IMR-90 (cell line): Measurements from ENCODE around the gene MLEC. TPM values are rescaled to one million over a fixed set of nuclear protein-coding genes. Genes with fewer than 3 reads are reported as not detected.

Source experiments
- ATAC-seq: fragments of 200-7000 bp; cut with Tn5 transposase; 2 replicates; pipeline ENCODE4 v1.9.1; 2020; ENCODE audit warnings: low read depth, mild to moderate bottlenecking, moderate library complexity
- BruUV-seq: library from RNA; stranded (reverse); fragments of 400-500 nt; replicated peaks from 2 replicates; lab custom pipeline; 2021; lab: Mats Ljungman, UMichigan
- CTCF ChIA-PET: fragments of 300-600 bp; formaldehyde crosslinking; extraction: SDS; loops from one replicate; lab custom pipeline; 2021; ENCODE audit warnings: antibody characterized with exemption; lab: Yijun Ruan, JAX
- POLR2A ChIA-PET: fragments of 300-600 bp; sonication (Branson Sonifier 250); formaldehyde crosslinking; loops from one replicate; lab custom pipeline; 2022; ENCODE audit warnings: antibody characterized with exemption; ENCODE audit not compliant: unreplicated experiment; lab: Charles Lee
- DNase-seq: peaks from one replicate; pipeline ENCODE4 v3.0.0; 2013
- H2AFZ ChIP-seq: replicated peaks from 2 replicates; pipeline ENCODE3; 2013; ENCODE audit warnings: low read length, mild to moderate bottlenecking; ENCODE audit not compliant: poor library complexity
- H2AK5ac ChIP-seq: 2 replicates; pipeline ENCODE4 v1.6.1; 2013; ENCODE audit warnings: low read depth, low read length, inconsistent platforms
- H2AK9ac ChIP-seq: replicated peaks from 2 replicates; pipeline ENCODE3; 2013; ENCODE audit warnings: mild to moderate bottlenecking, low read depth, low read length, moderate library complexity; ENCODE audit not compliant: poor library complexity
- H2BK120ac ChIP-seq: 2 replicates; pipeline ENCODE4 v1.6.1; 2013; ENCODE audit warnings: low read depth, low read length, inconsistent platforms
- H2BK15ac ChIP-seq: 3 replicates; pipeline ENCODE4 v1.6.1; 2013; ENCODE audit warnings: low read depth, low read length, inconsistent platforms
- H2BK20ac ChIP-seq: 2 replicates; pipeline ENCODE4 v1.6.1; 2013; ENCODE audit warnings: low read depth, mild to moderate bottlenecking, inconsistent platforms, low read length, moderate library complexity
- H2BK5ac ChIP-seq: 2 replicates; pipeline ENCODE4 v1.6.1; 2013; ENCODE audit warnings: mild to moderate bottlenecking, low read depth, low read length, inconsistent platforms; ENCODE audit not compliant: poor library complexity, severe bottlenecking
- H3K14ac ChIP-seq: replicated peaks from 2 replicates; pipeline ENCODE4 v1.6.1; 2013; ENCODE audit warnings: low read depth, low read length, inconsistent platforms
- H3K18ac ChIP-seq: 2 replicates; pipeline ENCODE4 v1.6.1; 2013; ENCODE audit warnings: low read depth, low read length, control low read depth
- H3K23ac ChIP-seq: 2 replicates; pipeline ENCODE4 v1.6.1; 2013; ENCODE audit warnings: low read depth, low read length, inconsistent platforms
- H3K27ac ChIP-seq: 2 replicates; pipeline ENCODE4 v1.5.1; 2013; ENCODE audit warnings: mild to moderate bottlenecking, control low read depth, low read length; ENCODE audit not compliant: insufficient read depth
- H3K27me3 ChIP-seq: 2 replicates; pipeline ENCODE4 v1.6.1; 2013; ENCODE audit warnings: low read length; ENCODE audit not compliant: control insufficient read depth, insufficient read depth
- H3K36me3 ChIP-seq: 2 replicates; pipeline ENCODE4 v1.6.1; 2013; ENCODE audit warnings: low read length, mixed read lengths; ENCODE audit not compliant: control insufficient read depth, insufficient read depth
- H3K4ac ChIP-seq: 2 replicates; pipeline ENCODE4 v1.6.1; 2013; ENCODE audit warnings: low read depth, low read length, inconsistent platforms
- H3K4me1 ChIP-seq: 2 replicates; pipeline ENCODE4 v1.6.1; 2013; ENCODE audit warnings: low read length, mixed read lengths; ENCODE audit not compliant: control insufficient read depth, insufficient read depth
- H3K4me2 ChIP-seq: 2 replicates; pipeline ENCODE4 v1.6.1; 2013; ENCODE audit warnings: low read depth, mild to moderate bottlenecking, control low read depth, low read length, moderate library complexity
- H3K4me3 ChIP-seq: 2 replicates; pipeline ENCODE4 v1.5.1; 2013; ENCODE audit warnings: low read depth, mild to moderate bottlenecking, control low read depth, low read length, moderate library complexity; ENCODE audit not compliant: insufficient read depth
- H3K56ac ChIP-seq: 2 replicates; pipeline ENCODE4 v1.6.1; 2013; ENCODE audit warnings: low read length, inconsistent platforms; ENCODE audit not compliant: insufficient read depth; ENCODE audit errors: extremely low read depth
- H3K79me1 ChIP-seq, 2 experiments: 2 replicates each; pipeline ENCODE4 v1.6.1; 2013; ENCODE audit warnings: low read length in 2 of 2, inconsistent platforms in 1 of 2, low read depth in 1 of 2
- H3K9ac ChIP-seq: 2 replicates; pipeline ENCODE4 v1.6.1; 2013; ENCODE audit warnings: low read depth, low read length, control low read depth
- H3K9me1 ChIP-seq: 2 replicates; pipeline ENCODE4 v1.6.1; 2013; ENCODE audit warnings: low read length, inconsistent platforms; ENCODE audit not compliant: insufficient read depth
- H3K9me3 ChIP-seq: 2 replicates; pipeline ENCODE4 v1.6.1; 2013; ENCODE audit warnings: low read length; ENCODE audit not compliant: control insufficient read depth, insufficient read depth
- H4K20me1 ChIP-seq: 2 replicates; pipeline ENCODE4 v1.6.1; 2013; ENCODE audit warnings: low read length, inconsistent platforms; ENCODE audit not compliant: insufficient read depth
- H4K5ac ChIP-seq: 2 replicates; pipeline ENCODE4 v1.6.1; 2013; ENCODE audit warnings: mild to moderate bottlenecking, low read depth, low read length, control low read depth
- H4K8ac ChIP-seq, 2 experiments: 2 replicates each; pipeline ENCODE4 v1.6.1; 2013; ENCODE audit warnings: low read depth in 2 of 2, low read length in 2 of 2, control low read depth in 1 of 2, inconsistent platforms in 1 of 2
- H4K91ac ChIP-seq: 2 replicates; pipeline ENCODE4 v1.6.1; 2013; ENCODE audit warnings: low read depth, low read length, inconsistent platforms; ENCODE audit not compliant: insufficient read depth
- BHLHE40 ChIP-seq: fragments of 150-350 bp; IDR thresholded peaks from 2 replicates; pipeline ENCODE4 v1.6.1; 2016; ENCODE audit warnings: mild to moderate bottlenecking, low read depth, low read length
- CEBPB ChIP-seq: IDR thresholded peaks from 2 replicates; pipeline ENCODE4 v1.6.1; 2012; ENCODE audit warnings: low read depth, low read length, improper control_type of control experiment
- CHD1 ChIP-seq: IDR thresholded peaks from 2 replicates; pipeline ENCODE4 v1.6.1; 2012; ENCODE audit warnings: low read depth, low read length, improper control_type of control experiment
- NFE2L2 ChIP-seq: fragments of 150-350 bp; IDR thresholded peaks from 2 replicates; pipeline ENCODE4 v1.6.1; 2016; ENCODE audit warnings: low read depth, mild to moderate bottlenecking, low read length
- POLR2A ChIP-seq: IDR thresholded peaks from 2 replicates; pipeline ENCODE4 v1.6.1; 2012; ENCODE audit warnings: mild to moderate bottlenecking, low read depth, low read length
- RAD21 ChIP-seq: IDR thresholded peaks from 2 replicates; pipeline ENCODE4 v1.6.1; 2012; ENCODE audit warnings: low read length, improper control_type of control experiment
- SMC3 ChIP-seq: fragments of 150-350 bp; IDR thresholded peaks from 2 replicates; pipeline ENCODE4 v1.6.1; 2016; ENCODE audit warnings: low read depth, mild to moderate bottlenecking, antibody characterized with exemption, low read length, moderate library complexity
- WGBS, 2 experiments: methylation state at CpG; one replicate each; pipeline versions ENCODE4 v1.1.5 to v1.1.7; 2013; ENCODE audit warnings: missing lambda C conversion rate in 2 of 2; ENCODE audit not compliant: insufficient read length in 1 of 2; ENCODE audit errors: extremely low coverage in 2 of 2; 5-methylcytosine and 5-hydroxymethylcytosine counted together
- dilution Hi-C: fragments of 300-500 bp; cut with HindIII; formaldehyde crosslinking; loops from one replicate; pipeline ENCODE4 v1.14.3; 2018; ENCODE audit warnings: low sequenced_read_pairs; ENCODE audit not compliant: unreplicated experiment
- in situ Hi-C: fragments of 300-500 bp; cut with MboI; formaldehyde crosslinking; loops from 3 replicates; pipeline ENCODE4 v1.14.3; 2019; ENCODE audit warnings: low sequenced_read_pairs, inconsistent platforms, mixed read lengths
- intact Hi-C: fragments of 100-400 bp; cut with micrococcal nuclease; formaldehyde crosslinking; loops from 2 replicates; pipeline ENCODE4 v1.10.0; 2022
- polyA plus RNA-seq, 3 experiments: library from polyadenylated mRNA; depleted of rRNA; stranded (reverse); fragments of >200 nt; gene quantifications; 2 replicates each; pipeline ENCODE4 v1.2.3, GENCODE V29; 2012; ENCODE audit warnings: low replicate concordance in 1 of 3
- total RNA-seq: library from RNA; depleted of rRNA; stranded (reverse); fragments of >200 nt; gene quantifications from 2 replicates; pipeline ENCODE4 v1.2.3, GENCODE V29; 2012
- TF ChIP-seq, protein P1 (sequence below): conservative IDR thresholded peaks from 2 replicates; pipeline ENCODE4 v1.5.1; 2012; ENCODE audit warnings: mild to moderate bottlenecking, low read depth, low read length, improper control_type of control experiment
- TF ChIP-seq, protein P2 (sequence below): fragments of 150-350 bp; IDR thresholded peaks from 2 replicates; pipeline ENCODE4 v1.6.1; 2017; ENCODE audit warnings: mild to moderate bottlenecking, antibody characterized with exemption, low read length, low read depth
- TF ChIP-seq, protein P3 (sequence below): fragments of 150-350 bp; IDR thresholded peaks from 2 replicates; pipeline ENCODE4 v1.6.1; 2016; ENCODE audit warnings: low read depth, mild to moderate bottlenecking, low read length, moderate library complexity, borderline replicate concordance

Gene MLEC
- total and polyA plus RNA-seq, 2 of the 4 experiments (the other 2 are of a cell fraction), result 44.1 to 137 TPM

DNA sequence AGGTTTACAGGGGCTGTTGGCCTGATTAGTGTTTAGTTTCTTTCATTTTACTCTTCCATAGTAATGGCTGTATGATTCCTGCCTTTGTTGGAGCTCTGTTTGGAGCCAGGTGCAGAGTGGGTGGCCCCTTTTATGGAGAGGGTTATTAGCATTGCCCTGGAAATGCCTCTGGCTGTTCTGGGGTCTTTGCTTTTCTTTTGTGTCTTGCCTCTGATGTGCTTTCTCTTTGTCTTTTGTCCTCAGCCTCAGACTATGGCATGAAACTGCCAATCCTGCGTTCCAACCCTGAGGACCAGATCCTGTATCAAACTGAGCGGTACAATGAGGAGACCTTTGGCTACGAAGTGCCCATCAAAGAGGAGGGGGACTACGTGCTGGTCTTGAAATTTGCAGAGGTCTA, 6.9 kb downstream of the MLEC start:
- 89% methylated on average over 1 of the region's 4 CpGs; no CpG with 5 or more reads in 1 of the 2 experiments for WGBS, 2 experiments
- no peak overlapping the region for H2AK5ac ChIP-seq
- H4K91ac ChIP-seq, result no peak overlapping the region
- no peak overlapping the region for H2BK15ac ChIP-seq
- DNase-seq, result no peak
- dilution Hi-C loops (no loop called here), in situ Hi-C loops (no loop called here), intact Hi-C loops (no loop called here)
- peaks cover 32% of the 10 kb centered on the region for H3K36me3 ChIP-seq
- no peaks in the 10 kb centered on the region for H3K9me3 ChIP-seq
- peaks cover 36 to 72% of the 10 kb centered on the region in 2 experiments for H3K79me1 ChIP-seq
- H3K56ac ChIP-seq, result no peak overlapping the region
- no peak for ATAC-seq
- H2BK20ac ChIP-seq, result no peak overlapping the region
- no TSS peak for BruUV-seq
- CTCF ChIA-PET, result no interaction called here
- no peak overlapping the region for H2BK120ac ChIP-seq
- no peak overlapping the region for H3K4ac ChIP-seq
- no peak overlapping the region for H3K23ac ChIP-seq
- no peak overlapping the region for H3K14ac ChIP-seq
- TF ChIP-seq POLR2A (no peak), RAD21 (no peak), BHLHE40 (no peak), SMC3 (no peak), CHD1 (no peak), NFE2L2 (no peak), CEBPB (no peak)
- TF ChIP-seq, protein P1, sequence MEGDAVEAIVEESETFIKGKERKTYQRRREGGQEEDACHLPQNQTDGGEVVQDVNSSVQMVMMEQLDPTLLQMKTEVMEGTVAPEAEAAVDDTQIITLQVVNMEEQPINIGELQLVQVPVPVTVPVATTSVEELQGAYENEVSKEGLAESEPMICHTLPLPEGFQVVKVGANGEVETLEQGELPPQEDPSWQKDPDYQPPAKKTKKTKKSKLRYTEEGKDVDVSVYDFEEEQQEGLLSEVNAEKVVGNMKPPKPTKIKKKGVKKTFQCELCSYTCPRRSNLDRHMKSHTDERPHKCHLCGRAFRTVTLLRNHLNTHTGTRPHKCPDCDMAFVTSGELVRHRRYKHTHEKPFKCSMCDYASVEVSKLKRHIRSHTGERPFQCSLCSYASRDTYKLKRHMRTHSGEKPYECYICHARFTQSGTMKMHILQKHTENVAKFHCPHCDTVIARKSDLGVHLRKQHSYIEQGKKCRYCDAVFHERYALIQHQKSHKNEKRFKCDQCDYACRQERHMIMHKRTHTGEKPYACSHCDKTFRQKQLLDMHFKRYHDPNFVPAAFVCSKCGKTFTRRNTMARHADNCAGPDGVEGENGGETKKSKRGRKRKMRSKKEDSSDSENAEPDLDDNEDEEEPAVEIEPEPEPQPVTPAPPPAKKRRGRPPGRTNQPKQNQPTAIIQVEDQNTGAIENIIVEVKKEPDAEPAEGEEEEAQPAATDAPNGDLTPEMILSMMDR, result no peak
- TF ChIP-seq, protein P2, sequence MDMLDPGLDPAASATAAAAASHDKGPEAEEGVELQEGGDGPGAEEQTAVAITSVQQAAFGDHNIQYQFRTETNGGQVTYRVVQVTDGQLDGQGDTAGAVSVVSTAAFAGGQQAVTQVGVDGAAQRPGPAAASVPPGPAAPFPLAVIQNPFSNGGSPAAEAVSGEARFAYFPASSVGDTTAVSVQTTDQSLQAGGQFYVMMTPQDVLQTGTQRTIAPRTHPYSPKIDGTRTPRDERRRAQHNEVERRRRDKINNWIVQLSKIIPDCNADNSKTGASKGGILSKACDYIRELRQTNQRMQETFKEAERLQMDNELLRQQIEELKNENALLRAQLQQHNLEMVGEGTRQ, result no peak
- TF ChIP-seq, protein P3, sequence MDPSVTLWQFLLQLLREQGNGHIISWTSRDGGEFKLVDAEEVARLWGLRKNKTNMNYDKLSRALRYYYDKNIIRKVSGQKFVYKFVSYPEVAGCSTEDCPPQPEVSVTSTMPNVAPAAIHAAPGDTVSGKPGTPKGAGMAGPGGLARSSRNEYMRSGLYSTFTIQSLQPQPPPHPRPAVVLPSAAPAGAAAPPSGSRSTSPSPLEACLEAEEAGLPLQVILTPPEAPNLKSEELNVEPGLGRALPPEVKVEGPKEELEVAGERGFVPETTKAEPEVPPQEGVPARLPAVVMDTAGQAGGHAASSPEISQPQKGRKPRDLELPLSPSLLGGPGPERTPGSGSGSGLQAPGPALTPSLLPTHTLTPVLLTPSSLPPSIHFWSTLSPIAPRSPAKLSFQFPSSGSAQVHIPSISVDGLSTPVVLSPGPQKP, result no peak
- no peak overlapping the region for H3K4me2 ChIP-seq
- no peak overlapping the region for H3K4me3 ChIP-seq
- no peak overlapping the region for H3K9ac ChIP-seq
- H3K18ac ChIP-seq, result no peak overlapping the region
- H3K9me1 ChIP-seq, result peaks cover 32% of the 10 kb centered on the region
- peaks cover 66% of the 10 kb centered on the region for H4K20me1 ChIP-seq
- H3K27me3 ChIP-seq, result no peaks in the 10 kb centered on the region
- no peak overlapping the region for H2AK9ac ChIP-seq
- no peak overlapping the region for H2AFZ ChIP-seq
- H2BK5ac ChIP-seq, result no peak overlapping the region
- POLR2A ChIA-PET, result no interaction called here
- no peak overlapping the region for H4K8ac ChIP-seq
- H4K5ac ChIP-seq, result no peak overlapping the region
- no peak overlapping the region for H3K27ac ChIP-seq
- H3K4me1 ChIP-seq, result peaks cover 7% of the 10 kb centered on the region
